Activated CD8-positive, alpha-beta memory T cell treated with anti-CD3 and anti-CD28 coated beads, Interleukin-2, amount 50 U/mL, for 1 hour (primary cell): ENCODE results near the gene BIN1.

Source experiments
- DNase-seq: peaks from one replicate; pipeline ENCODE4 v3.0.0-alpha.2; 2020; ENCODE audit errors: extremely low read depth

The BIN1 gene

DNA sequence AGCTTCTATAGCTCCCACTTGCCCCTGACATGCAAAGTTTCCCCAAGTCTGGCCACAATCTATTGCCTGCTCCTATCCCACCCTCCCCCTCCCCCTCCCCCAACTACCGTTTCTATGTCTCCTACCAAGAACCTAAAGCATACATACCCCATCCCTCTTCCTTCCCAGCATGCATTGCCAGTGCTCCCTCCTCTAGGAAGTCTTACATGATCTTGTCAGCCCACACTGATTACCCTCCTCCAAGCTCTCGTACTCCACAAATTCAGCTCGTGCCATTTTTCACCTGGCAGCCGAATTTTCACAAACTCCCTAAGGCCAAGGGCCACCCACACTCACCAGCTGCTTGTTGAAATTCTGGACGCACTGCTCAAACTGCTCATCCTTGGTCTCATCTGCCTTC, 30.7 kb downstream of the BIN1 start:
- DNase-seq: no peak

DNA sequence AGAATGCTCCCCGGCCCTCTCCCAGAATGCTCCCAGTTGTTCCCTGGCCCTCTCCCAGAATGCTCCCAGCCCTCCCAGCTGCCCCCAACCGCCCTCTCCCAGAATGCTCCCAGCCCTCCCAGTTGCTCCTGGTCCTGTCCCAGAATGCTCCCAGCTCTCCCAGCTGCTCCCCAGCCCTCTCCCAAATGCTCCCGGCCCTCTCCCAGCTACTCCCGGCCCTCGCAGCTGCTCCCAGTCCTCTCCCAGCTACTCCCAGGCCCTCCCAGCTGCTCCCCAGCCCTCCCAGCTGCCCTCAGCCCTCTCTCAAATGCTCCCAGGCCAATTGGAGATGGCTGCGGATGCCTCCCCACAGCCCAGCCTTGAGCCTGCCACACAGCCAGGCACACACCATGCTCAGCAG, 31.1 kb downstream of the BIN1 start:
- DNase-seq: no peak

DNA sequence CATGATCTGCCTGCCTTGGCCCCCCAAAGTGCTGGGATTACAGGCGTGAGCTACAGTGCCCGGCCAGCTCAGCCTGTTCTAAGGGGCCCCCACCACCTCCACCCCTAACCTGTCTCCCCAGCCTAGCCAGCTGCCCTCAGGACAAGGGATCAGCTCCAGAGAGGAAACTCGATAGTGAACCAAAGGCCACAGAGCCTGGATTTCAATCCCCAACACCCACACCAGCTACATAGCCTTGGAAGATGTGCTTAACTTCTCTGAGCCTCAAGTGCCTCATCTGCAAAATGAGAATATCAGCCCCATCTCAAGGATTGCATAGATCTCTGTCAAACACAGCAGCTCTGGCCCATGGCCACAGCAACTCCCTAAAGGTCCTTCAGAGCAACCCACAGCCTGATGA, 32.0 kb downstream of the BIN1 start:
- no peak for DNase-seq

DNA sequence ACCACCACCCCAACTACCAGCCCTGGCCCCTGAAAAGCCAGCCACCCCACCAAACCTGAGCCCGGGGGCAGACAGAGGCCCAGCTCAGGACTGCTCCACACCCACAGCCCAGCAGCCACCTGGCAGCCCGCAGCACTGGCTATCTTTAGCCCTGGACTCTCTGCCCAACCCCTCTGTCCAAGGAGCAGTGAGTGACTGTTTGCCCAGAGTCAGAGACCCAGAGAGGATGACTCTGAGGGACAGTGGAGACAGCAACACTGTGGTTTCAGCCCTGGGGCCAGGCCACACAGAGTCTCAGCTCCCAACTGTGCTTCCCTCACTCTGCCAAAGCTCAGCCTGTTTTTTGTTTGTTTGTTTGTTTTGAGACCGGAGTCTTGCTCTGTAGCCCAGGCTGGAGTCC, 32.6 kb downstream of the BIN1 start:
- DNase-seq: no peak

DNA sequence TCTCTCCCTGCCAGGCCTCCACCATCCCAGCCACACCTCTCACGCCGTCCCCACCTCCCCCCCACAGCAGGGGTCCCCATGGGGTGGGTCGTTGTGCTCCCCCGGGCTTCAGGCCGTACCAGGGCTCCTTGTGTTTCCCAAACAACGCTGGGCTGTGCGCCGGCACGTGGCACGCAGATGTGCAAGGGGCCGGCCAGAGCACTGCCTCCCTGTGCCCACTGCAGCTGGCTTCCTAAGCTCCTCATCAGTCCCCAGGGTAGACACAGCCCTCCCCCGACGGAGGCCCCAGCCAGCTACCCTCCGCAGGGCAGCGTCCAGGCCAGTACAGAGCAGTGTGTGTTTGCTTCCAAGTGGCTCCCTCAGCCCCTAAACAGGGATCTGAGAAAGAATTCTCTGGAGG, 34.0 kb downstream of the BIN1 start:
- no peak for DNase-seq

DNA sequence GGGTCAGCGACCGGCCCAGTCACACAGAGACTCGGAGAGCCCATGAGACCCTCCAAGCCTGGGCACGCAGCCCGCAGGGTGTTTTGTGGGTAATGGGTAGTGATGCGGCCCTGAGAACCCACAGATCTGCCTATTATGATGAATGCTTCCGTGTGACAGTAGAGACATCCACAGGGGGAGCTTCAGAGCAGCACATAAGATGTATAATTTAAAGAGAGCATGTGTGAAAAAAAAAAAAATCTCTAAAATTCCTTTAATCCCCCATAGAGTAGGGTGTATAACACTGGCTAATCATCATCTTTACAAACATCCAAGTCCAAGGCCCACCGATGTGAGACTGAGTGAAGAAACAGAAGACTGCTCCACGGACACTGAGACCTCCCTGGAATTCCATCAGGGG, 34.6 kb downstream of the BIN1 start:
- no peak for DNase-seq

DNA sequence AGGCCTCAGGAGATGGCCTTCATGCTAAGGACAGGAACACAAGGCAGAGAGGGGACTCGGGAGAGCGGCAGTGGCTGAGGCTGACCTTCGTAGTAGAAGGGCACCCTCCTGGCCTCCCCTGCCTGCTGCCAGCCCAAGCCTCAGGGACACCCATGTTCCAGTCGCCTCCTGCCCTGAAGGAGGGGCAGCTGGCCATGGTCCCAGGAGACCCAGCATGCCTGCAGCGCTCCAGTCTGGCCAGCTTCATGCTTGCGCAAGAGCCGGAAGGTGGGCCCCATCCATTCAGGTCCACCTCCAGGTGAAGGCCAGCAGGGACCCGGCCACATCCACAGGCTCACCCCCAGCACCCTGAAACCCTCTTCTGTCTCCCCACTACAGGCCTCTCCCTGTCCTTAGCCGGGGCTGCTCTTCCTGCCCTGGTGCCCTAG, 35.0 kb downstream of the BIN1 start:
- DNase-seq: no peak

DNA sequence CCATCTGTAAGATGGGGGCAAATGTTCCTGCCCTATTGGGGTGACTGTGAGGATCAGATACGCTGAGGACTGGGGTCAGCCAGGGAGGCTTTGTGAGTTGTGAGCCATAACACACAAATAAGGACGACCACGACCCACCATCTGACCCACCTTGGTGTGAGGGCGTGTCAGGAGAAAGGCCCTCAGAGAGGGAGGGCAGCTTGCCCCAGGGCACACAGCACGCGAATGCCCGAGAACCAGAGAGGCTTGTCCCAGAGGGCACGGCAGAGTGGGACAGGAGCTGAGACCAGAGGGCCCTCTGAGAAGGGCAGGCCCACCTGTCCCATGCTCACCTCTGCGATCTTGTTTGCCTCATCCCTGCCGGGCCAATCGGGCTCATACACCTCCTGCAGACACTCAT, 36.7 kb downstream of the BIN1 start:
- DNase-seq: no peak

DNA sequence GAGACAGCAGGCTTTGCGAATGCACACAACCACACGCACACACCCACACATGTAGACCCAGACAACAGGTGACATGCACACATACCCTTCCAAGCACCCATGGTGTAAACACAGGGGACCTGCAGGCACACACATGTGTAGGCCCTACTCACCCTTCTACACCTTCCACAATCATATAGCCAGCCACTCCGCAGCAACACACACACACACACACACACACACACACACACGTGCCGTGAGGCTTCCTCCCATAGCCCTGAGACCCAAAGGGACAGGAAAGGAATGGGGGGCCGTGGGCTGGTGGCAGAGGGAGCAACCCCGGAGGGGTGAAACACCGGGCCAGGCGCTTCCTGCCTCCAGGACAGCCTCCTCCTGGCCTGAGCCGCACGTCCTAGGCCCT, 37.4 kb downstream of the BIN1 start:
- DNase-seq: no peak

DNA sequence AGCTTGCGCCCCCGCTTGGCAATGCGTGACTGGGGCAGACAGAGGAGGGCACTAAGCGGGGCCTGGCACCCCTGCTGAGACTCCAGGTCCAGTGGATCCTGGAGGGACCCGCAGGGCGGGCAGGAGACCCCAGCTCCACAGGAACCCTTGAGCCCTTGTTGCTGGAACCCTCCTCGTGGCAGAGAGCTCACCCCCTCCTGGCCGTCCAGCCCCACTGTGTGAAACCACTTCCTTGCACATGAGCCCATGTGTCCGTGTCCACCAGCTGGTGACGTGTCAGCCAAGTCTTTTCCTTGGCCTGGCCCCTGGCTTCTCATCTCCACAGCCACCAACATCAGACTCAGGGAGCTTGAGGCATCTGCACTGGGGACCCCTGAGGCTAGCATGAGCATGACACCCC, 38.0 kb downstream of the BIN1 start:
- no peak for DNase-seq

DNA sequence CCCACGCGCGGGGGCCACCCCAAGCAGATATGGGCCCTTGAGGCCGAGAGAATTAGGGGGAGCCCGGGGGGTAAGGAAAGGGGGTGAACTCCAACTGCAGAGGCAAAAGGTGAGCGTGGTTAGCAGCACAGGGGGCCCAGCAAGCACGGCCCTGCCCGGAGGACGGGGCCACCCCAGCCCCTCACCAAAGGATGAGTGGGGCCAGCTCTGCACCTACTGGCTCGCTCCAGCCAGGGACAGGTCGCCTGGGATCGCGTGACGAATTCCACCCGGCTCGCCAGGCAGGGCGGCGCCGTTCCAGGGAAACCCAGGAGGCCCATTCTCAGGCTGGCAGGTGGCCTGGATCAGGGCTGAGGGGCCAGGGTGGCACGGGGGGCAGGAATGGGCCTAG, 38.6 kb downstream of the BIN1 start:
- no peak for DNase-seq

DNA sequence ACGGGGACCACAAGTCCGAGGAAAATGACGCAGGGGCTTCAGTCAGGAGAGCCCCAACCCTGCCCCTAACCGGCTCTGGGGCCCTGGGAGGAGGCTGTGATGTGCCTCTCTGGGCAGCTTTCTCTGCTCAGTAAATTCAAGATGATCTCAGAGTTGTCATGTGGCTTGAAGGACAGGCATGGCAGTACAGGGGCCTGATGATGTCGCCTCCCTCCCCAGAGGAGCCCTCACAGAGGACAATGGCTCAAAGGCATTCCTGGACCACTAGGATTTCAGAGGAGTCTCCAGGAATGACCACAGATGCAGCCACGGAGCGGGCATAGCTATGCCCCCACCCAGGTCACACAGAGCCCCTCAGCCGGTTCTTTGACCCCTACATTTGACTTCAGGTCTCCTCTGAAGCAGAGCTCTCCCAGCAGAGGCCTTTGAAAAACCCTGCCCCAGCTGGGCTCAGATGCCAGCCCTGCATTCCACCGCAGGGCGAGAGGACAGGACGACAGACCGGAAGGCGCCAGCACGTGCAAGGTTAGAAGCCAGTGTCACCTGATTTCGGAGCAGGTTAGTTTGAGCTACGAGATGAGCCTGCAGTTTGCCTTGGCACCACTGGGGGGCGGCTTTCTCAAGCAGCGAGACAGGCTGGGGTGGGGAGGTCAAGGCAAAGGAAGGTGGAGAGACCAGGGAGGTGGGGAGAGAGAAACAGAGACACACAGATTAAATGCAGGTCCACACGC, 39.2 kb downstream of the BIN1 start:
- DNase-seq: no peak

DNA sequence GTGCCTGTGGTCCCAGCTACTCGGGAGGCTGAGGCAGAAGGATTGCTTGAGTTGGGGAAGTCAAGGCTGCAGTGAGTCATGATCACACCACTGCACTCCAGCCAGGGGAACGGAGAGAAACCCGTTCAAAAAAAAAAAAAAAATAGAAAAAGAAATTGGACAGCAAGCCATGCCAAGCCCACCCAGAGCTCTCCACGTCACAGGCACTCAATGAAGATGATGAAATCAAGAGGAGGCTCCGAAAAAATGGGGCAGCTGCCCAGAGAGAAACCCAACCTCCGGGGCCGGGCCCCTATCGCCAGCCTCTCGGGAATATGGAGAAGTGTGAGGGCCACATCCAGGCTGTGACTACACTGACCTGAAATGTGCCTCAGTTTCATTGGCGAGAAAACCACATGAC, 40.0 kb downstream of the BIN1 start:
- no peak for DNase-seq

DNA sequence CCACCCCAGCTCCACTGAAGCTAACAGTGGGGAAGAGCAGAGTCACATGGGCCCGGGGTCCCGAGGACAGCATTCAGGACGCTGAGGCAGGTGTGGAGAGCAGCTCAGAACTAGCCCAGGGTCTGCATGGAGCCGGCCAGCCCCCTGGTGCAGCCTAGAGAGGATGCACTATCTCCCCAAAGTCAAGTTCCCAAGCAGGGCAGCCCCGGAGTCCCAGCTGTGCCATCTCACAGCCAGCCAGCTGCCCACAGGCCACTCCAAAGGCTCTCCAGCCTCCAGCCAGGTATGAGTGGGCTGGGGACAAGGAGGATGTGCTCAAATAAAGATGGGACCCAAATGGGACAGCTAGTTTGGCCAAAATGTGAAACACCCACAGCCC, 41.0 kb downstream of the BIN1 start:
- DNase-seq: no peak

DNA sequence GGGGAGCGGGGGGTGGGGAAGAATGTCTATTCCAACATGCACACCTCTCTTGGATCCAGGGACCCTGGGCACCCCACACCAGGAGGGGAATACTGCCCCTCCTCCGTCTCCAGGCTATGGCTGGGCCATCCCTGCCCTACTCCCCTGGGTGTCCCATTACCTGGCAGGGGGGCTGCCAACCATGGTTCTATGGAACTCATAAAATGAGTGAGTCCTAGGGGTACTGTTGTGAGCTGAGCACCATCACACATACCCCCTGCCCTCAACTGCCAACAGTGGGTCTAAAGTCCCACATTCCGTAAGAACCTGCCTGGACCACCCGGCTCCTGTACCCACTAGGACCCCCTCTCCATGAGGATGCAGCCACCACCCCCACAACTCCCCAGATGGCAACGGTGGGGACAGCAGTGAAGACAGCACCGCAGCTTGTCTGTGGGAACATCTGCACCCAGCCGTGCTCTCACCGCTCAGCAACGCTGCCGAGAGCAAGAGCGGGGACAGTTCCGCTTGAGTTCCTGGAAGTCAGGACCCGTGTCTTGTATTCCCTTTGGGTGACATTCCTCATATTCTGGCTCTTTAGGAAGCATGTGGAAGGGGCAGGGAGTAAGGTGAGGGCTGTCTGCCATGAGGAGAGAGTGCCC, 41.5 kb downstream of the BIN1 start:
- DNase-seq: no peak

DNA sequence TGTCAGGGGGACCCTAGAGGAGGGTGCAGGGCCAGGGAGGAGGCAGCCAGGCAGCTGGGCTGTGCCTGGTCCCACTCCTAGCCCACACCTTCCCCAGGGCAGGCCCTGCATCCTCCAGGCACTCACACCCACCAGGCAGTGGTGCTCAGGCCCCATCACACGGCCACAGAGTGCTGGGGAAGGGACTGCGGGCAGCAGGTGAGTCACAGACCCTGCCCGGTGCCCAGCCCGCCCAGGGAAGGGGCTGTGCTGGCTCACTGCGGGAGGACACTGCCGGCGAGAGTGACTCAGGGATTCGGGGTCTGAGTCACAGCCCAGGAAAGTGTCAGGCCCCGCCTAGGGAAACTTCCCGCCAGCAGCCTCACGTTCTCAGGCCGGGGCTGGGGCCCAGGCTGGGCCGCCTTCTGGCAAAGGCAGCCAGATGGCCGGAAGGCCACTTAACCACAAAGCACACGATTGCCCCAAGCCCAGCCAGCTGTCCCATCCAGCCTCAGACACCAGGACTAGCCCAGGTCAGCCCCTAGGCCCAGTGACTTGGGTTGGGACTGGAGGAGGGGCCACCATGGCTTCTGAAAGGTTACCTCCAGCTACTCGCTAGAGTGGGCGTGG, 42.2 kb downstream of the BIN1 start:
- no peak for DNase-seq

DNA sequence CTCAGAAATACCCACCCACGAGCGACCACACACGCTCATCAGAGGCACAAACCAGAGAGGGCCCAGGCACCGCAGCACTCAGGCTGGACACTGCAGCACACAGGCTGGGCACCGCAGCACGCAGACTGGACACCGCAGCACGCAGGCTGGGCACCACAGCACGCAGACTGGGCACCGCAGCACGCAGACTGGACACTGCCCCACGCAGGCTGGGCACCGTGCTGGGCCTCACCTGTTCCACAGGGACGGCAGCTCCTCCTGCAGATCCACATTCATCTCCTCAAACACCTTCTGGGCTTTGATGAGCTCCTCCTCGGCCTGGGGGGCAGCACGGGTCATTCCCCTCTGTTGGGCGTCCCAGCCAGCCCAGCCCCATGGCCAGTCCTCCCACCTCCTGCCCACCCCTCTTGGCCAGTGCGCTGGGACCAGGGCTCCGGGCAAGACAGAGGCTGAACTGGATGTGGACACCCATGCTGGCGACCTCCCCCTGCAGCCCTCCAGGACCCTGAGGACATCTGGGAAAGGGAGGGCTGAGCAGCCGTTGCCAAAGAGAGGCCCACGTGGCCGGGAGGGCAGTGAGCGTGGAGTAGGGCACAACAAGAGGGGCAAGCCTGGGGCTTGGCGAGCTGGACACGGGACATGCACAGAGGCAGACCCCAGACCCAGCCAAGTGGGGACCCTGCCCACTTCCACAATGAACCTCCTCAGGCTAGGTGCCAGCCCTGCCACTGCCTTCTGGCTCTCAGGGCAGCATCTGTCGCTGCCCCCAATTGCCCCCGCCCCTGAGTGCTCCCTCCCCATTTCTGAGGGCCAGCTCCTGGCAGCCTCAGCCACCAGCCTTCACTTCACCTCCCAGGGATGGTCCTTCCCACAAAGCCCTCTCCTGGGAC, 43.0 kb downstream of the BIN1 start:
- DNase-seq: no peak

DNA sequence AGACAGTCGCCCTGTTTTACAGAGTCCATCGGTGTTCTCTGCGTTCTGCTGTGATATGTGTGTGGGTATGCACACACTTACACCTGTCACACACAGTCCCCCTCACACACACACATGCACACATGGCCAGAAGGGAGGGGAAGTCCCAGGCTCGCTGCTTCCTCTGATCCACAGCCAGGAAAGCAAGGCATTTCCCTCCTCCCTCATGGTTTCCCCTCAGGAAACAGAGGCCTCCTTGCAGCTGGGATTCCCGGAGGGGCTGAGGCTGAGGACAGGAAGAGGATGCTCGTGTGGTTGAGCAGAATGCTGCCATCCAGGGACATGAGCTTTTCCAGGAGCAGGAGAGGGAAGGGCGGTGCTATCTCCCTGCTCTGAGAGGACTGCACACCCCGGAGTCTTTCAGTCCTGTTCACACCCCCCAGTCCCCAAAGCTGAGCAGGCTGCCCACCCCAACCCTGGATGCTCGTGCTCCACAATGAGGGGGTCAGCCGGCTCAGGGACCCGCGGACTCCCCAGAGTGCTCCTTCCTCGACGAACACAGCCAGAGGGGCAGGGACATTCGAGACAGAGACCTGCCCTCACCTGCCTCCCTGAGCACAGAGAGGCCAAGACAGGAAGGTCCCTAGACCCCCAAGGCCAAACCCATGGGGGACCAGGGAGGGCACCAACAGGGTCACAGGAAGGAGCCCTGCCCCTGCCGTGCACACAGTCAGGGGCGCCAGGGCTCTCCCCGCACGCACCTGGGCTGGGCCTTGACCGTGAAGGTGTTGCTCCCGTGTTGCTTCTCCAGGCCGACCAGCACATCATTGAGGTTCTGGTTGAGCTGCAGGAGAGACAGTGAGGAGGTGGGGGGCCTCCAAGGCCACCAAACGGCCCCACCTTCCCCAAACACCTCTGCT, 45.3 kb downstream of the BIN1 start:
- DNase-seq: no peak

DNA sequence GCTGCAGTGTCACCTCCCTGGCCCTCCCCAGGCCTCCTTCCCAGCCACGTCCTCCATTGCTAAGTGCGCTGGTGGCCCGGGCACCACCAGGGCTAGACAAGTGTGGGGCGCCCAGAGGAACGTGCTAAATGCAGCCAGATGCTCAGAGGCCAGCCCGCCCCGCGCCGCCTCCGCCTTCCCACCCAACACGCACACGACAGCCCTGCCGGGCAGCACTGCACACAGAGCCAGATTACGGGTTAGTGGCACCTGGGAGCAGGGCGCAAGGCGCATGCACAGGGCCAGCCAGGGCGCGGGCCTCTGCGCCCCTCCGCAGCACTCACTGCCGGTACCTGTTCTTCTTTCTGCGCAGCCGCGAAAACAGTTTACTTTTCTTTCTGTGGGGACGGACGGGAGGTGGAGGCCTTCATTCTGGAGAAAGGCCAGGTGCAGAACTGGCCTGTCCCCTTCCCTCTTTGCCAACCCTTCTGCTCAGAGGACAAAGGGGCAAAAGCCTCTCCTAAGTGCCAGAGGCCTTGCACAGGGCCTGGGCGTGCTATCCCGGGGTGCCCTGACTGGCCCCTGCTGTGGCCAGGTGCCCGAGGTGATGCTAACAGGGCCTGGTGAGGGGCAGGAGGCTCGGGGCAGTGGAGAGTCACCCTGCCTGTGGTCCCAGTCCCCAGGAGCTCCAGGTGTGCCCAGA, 46.5 kb downstream of the BIN1 start:
- no peak for DNase-seq

DNA sequence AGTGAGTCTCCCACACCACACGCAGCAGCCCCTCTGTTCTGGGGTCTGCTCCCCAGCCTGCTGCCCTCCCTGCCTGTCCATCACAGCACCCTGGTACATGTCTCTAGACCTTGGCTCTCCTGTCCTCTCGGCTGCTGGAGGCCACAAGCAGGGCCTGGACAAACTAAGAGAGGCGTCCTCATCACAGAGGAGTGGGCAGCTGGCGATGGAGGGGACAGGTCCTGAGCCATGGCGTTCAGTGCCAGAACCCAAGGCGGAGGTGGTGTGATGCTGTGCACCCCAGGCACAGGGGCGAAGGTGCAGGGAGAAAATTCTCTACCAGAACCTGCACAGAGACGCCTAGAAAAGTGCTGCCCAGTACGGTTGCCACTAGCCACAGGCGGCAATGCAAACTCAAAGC, 47.4 kb downstream of the BIN1 start:
- no peak for DNase-seq

DNA sequence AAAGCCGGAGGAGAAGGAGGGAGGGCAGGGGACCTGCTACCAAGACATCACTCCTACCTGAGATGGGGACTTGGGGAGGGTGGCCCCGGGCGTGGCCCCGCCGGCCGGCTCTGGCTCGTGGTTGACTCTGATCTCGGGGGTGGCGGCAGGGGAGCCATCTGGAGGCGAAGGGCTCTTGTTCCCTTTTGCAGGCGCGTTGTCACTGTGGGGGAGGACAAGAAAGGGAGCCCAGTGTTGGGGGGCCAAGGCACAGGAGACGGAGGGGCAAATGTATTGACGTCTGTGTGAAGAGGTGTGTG, 48.1 kb downstream of the BIN1 start:
- DNase-seq: no peak
